Measurements from ENCODE around the gene TTLL9.

TTLL9 gene

GRCh38 chr20:31945319-31945718, 74.9 kb downstream of the TTLL9 start:
- DNase-seq (ENCODE audit: low spot score), result no peak

DNA sequence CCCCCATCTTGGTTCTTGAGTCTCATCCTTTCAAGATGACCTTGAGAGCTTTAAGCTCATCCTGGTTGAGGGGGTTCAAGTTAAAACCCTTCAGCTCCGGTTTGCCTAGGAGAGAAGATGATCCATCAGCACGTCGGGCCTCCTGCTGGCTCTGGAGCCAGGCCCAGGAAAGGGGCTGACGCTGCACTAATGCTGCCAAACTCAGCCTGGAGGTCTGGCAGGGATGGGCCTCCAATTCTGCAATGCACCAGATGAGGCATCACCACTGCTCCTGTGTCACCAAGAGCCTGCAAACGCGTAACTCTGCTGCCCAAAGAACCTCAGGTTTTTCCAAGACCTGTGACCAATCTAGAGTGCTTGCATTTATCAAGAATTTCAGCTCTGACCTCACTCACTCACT, 75.4 kb downstream of the TTLL9 start:
- DNase-seq (ENCODE audit: low spot score), result no peak

GRCh38 chr20:31948008-31948407, 77.6 kb downstream of the TTLL9 start:
- no peak for DNase-seq (ENCODE audit: low spot score)

GRCh38 chr20:31949877-31950646, 79.6 kb downstream of the TTLL9 start:
- DNase-seq (ENCODE audit: low spot score), result no peak

- no peak for DNase-seq (ENCODE audit: low spot score)
Observed at GRCh38 chr20:31951203-31951529, 80.7 kb downstream of the TTLL9 start.

DNA sequence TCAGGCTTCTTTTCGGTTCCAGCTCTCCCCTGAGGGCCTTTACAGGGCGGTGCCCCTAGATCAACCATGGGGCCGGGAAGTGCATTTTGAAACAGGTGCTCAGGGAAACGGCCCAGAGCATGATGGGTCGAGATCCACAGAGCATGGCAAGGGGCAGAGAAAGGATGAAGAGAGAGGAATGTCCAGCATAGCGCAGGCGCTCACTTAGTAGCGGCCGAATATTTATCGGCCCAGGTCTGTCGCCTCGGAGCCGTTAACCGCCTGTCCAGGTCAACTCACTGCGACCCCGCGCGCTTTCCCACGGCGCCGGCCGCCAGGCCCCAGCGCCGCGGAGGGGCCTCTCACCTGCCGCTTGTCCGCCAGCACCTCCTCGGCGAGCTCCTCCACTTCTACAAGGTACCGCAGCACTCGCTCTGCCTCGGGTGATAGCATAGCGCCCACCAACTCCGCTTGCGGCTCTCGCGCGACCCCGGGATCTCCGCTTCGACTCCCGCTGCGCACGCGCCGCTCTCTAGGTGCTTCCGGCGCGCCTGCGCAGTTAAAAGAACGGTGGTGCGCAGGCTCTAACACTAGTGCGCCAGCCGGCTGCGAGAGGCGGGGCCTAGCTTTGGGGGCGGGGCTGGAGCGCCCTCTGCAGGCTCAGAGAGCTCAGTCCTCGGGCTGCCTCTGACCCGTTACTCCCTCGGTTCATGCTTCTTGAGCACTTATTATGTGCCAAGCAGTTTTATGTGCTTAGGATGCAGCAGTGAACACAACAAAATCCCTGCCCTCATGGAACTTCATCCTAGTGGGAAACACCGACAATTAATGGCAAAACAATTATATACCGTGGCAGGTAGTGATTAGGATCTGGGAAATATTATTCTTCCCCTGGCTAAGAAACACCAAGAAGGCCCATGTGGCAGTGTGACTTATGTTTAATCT, 81.4 kb downstream of the TTLL9 start, which contains the start of gene PDRG1:
TSS of gene PDRG1 (minus strand) at position 517 of the 924 bp plus-strand sequence. CDS start at position 432, 85 bp downstream.
- peak; percentile 99 for DNase-seq (ENCODE audit: low spot score)

- no peak for DNase-seq (ENCODE audit: low spot score)
Observed at GRCh38 chr20:31953556-31954148, 83.2 kb downstream of the TTLL9 start.

DNA sequence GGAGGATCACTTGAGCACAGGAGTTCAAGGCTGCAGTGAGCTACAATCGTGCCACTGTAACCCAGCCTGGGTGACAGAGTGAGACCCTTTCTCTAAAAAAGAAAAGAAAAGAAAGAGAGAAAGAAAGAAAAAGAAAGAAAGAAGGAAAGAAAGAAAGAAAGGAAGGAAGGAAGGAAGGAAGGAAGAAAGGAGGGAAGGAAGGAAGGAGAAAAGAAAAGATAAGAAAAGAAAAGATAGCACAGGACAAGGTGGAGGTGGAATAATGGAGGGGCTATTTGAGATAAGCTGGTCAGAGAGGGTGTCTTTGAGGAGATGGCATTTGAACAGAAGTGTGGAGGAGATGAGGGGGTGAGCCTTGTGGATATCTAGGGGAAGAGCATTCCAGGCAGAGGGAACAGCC, 84.1 kb downstream of the TTLL9 start:
- no peak for DNase-seq (ENCODE audit: low spot score)

- DNase-seq (ENCODE audit: low spot score), result no peak
Observed at GRCh38 chr20:31956556-31957526, 86.4 kb downstream of the TTLL9 start.

- DNase-seq (ENCODE audit: low spot score), result no peak
Observed at GRCh38 chr20:31962761-31963160, 92.3 kb downstream of the TTLL9 start.

DNA sequence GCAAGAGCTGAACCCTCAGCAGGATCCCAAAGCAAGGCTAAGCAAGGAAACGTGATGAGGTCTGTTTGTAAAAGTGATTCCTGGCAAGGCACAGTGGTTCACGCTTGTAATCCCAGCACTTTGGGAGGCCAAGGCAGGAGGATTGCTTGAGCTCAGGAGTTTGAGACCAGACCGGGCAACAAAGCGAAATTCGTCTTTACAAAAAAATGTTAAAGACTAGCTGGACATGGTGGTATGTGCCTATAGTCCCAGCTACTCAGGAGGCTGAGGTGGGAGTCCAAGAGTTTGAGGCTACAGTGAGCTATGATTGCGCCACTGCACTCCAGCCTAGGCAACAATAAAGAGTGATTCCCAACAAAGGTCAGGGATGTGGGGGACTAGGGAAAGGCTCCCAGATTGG, 93.5 kb downstream of the TTLL9 start:
- no peak for DNase-seq (ENCODE audit: low spot score)

GRCh38 chr20:31966991-31967655, 96.7 kb downstream of the TTLL9 start:
- DNase-seq (ENCODE audit: low spot score), result no peak

DNA sequence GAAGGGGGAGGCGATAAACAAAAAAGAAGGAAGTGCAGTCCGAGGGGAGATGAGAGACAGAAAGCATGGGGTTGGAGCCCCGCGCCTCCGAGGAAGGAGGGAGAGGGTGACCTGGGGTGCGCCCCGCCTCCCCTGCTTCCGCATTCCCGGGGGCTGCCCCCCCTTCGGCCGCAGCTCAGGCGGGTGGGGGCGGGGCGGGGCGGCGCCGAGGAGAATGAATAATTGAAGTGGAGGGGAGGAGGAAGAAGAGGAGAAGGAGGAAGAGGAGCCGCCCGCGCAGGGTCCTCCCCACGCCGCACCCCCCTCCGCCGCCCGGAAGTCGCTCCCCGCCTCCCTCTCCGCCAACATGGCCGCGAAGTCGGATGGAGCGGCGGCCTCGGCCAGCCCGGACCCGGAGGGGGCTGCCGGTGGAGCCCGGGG, 97.4 kb downstream of the TTLL9 start, which contains the start of gene XKR7:
TSS of gene XKR7 (plus strand) at position 322 of the 420 bp plus-strand sequence. CDS start at position 347, 25 bp downstream.
- no peak for DNase-seq (ENCODE audit: low spot score)

GRCh38 chr20:31968291-31969126, 98.1 kb downstream of the TTLL9 start:
- DNase-seq (ENCODE audit: low spot score), result peak; percentile 74

DNA sequence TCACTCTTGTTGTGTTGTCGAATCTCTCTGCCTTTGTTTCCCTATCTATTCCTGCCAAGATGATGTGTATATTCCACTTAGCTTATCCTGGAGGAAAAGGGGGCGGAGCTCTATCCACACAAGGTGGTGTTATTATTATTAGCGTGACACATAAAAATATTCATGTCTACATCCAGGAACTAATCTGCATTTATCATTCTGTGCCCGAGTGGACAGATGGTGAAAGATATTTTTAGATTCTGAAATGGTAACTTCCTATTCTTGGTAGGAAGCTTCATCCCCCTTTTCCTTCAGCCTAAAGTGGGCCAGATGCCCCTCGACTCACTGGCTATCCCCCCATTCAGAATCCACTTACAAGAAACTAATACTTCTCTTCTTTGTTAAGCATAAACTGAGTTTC, 99.6 kb downstream of the TTLL9 start:
- DNase-seq (ENCODE audit: low spot score), result no peak

- DNase-seq (ENCODE audit: low spot score), result no peak
Observed at GRCh38 chr20:31972471-31973021, 102.1 kb downstream of the TTLL9 start.

DNA sequence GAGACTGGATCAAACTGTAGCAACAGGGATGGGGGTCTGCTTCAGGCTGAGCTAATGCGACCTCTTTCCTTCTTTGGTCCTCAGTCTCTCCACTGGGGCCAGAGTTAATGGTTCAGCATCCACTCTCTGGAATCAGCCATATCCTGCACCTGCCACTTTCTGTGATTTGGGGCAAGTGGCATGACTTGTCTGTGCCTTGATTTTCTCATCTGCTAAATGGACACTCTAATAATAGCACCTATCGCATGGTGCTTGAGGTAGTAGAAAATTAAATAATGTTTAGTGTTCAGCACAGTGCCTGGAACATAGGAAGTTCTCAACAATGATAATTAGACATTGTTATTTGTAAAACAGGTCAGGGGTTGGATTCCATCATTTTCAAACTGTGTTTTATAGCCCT, 103.9 kb downstream of the TTLL9 start:
- no peak for DNase-seq (ENCODE audit: low spot score)

GRCh38 chr20:31974951-31975487, 104.6 kb downstream of the TTLL9 start:
- DNase-seq (ENCODE audit: low spot score), result no peak

DNA sequence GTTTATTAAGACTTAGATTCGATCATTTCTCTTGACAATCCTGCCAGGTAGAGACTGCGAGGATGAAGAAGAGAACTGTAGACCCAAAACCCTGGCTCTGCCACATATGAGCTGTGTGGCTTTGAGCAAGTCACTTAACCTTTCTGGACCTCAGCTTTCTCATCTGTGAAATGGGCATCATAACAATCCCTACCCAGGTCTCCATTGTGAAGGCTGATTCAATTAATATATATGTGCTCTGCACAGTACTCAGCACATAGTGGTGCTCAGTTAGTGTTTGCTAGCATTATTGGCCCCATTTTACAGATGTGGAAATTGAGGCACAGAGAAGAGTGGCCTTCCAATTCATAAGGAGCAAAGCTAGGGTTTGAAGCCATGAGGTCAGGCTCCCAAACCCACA, 105.4 kb downstream of the TTLL9 start:
- DNase-seq (ENCODE audit: low spot score), result no peak

All from NAMALWA (cell line).